HG03097 (cell line): ENCODE measurements around the gene PIGBOS1.
"Not testable (repeated sequence)": the region's sequence is repeated elsewhere in the genome, so short reads cannot be mapped to it uniquely, and the experiment has no call there.

Experiments used
- ATAC-seq: cut with Tn5 transposase; IDR thresholded peaks from one replicate; pipeline ENCODE4 v1.9.1; 2021; ENCODE audit not compliant: unreplicated experiment, low FRiP score

Gene PIGBOS1

DNA sequence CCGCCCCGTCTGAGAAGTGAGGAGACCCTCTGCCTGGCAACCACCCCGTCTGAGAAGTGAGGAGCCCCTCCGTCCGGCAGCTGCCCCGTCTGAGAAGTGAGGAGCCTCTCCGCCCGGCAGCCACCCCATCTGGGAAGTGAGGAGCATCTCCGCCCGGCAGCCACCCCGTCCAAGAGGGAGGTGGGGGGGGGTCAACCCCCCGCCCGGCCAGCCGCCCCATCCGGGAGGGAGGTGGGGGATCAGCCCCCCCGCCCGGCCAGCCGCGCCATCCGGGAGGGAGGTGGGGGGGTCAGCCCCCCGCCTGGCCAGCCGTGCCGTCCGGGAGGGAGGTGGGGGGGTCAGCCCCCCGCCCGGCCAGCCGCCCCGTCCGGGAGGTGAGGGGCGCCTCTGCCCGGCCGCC lies 16.1 kb downstream of the PIGBOS1 start:
- ATAC-seq: not testable (repeated sequence)

DNA sequence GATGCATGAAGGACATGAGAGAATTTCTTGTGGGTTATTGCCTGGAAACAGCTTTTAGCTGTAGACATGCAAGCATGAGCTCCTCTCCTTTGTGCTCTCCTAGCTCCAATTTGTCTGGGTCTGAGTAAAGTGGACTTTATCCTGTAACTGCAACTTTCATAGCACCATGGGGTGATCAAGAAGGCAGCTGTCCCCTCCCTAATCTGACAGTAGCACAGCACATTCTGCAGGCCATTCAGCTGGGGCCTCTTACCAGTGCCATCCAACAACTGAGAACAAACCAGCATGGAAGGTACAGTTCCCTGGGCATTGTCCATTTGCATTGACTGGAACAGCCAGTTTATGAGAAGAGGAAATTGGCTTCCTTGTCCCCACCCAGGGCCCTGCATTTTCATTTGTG lies 21.6 kb downstream of the PIGBOS1 start:
- no peak for ATAC-seq

DNA sequence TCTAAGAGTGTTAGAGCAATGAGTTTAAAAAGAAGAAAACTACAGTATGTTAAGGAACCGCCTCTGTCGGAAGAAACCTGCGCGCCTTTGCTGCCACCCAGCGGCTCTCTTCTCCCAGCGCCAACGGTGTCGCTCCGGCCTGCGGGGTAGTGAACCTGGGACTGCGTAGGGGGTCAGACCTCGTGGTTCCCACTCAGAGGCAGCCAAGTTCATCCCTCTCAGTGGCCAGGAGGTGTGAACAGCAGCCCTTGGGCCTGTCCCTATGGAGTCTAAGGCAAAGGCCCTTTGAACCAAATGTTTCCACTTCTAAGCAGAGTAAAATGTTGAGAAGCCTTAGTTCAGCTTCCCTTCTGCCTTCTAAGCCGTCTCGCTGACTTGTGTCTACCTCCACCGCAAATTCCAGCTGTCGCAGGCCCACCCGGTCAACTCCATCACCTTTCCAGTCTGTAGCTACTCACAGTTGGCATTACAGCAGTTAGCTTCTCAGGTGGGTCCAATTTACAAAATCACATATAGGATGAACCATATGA lies 28.3 kb downstream of the PIGBOS1 start:
- ATAC-seq: peak; percentile 81

DNA sequence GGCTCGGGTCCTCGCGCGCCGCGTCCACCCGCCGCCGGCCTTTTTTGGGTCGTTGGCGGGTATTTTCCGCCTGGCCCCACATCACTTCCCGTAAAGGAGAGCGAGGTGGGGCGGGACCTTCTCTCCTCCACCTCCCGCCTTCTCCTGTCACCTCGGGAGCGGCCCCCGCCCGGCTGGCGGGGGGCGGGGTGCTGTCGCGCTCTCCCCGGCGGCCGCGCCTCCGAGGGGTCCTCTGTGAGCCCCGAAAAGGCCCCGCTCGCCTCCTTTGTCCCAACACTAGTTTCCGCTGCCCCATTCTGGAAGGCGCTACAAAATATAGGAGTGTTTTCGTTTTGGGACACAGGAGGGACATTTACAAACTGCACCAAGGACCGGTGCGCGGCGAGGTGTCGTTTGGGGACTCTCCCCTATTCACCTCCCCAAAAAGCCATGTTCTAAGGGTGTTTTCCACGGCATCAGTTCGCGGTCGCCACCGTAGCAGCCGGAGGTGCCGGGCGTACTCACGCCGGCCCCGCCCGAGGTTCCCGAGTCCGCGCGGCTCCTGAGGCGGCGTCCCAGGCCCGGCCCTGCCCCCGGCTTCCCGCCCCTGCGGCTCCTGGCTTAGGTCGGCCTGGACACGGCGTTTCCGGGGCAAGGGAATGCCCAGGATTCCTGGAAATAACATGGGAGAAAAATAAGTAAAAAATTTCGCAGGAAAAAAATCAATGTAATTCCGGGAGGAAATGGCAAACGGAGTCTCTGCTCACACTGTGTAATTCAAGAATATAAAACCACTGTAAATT lies 29.0 kb downstream of the PIGBOS1 start, which contains the start of gene RAB27A:
Gene RAB27A (minus strand): TSS at position 68 of the 782 bp plus-strand sequence. CDS start 54,879 bp downstream, outside the sequence.
- peak; percentile 61 for ATAC-seq

DNA sequence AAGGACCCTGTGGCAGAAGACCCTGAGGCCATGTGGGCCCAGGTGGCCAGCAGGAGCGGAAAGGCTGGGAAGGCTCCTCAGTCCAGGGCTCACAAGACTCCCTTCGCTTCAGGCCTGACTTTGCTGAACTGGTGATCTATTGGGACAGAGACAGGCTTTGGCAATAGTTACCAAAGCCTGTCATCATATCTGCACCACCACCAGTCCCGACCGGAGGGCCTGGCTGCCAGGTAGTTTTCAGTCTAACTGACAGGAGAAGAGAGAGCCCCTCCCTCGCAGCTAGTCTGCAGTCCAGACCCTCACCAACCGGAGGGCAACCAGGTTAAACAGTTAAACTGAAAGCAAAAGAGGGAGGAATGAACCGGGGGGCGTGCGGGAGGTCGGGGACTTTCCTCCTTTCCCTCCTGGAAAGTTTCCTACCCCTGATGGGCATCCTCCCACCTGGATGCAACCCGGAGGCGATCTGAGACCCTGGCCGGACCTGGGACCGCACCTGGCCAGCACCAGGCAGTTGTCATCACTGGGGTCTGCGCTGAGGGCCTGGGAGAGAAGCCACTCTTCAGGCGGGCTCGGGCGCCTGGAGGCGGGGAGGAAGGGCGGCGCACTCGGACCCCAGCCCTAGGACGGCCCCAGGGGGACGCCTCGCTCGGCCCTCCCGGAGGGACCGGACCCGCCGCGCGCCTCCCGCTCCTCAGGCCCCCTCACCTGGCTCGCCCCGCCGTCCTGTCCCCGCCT lies 29.7 kb downstream of the PIGBOS1 start:
- no peak for ATAC-seq

DNA sequence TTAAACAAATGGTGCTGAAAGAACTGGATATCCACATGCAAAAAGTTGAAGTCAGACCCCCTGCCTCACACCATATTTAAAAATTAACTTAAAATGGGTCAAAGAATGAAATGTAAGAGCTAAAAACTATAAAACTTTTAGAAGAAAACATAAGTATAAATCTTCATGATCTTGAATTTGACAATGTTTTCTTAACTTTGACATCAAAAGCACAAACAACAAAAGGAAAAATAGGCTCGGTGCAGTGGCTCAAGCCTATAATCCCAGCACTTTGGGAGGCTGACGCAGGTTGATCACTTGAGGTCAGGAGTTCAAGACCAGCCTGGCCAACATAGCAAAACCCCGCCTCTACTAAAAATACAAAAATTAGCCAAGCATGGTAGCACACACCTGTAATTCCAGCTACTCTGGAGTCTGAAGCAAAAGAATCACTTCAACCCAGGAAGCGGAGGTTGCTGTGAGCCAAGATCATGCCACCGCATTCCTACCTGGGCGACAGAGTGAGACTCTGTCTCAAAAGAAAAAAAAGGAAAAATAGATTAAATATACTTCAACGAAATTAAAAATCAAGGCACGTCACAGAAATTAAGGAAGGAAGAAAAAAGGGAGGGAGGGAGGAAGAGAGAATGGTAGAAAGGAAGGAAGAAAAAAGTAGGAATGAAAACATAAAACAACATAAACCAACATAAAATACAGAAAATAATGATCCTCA lies 30.8 kb downstream of the PIGBOS1 start:
- no peak for ATAC-seq

DNA sequence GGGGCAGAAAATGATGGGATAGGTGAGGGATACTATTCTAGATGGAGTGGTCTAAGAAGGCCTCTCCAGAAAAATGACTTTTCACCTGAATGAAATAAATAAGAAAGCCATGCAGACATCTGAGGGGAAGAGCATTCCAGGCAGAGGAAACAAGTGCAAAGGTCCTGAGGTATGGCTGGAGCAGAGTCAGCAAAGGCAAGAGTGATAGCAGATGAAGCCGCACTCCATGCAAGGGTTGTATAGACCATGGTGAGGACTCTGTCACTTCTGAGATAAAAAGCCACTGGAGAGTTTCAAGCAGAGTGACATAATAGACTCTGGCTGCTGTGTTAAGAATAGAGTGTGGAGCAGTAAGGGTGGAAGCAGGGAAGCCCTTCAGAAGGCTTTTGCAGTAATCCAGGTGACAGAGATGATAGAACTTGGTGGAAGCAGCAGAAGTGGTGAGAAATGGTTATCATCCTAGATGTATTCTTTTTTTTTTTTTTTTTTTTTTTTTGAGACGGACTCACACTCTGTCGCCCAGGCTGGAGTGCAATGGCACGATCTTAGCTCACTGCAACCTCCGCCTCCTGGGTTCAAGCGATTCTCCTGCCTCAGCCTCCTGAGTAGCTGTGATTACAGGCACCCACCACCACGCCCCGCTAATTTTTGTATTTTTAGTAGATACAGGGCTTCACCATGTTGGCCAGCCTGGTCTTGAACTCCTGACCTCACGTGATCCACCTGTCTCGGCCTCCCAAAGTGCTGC lies 32.3 kb downstream of the PIGBOS1 start:
- not testable (repeated sequence) for ATAC-seq

DNA sequence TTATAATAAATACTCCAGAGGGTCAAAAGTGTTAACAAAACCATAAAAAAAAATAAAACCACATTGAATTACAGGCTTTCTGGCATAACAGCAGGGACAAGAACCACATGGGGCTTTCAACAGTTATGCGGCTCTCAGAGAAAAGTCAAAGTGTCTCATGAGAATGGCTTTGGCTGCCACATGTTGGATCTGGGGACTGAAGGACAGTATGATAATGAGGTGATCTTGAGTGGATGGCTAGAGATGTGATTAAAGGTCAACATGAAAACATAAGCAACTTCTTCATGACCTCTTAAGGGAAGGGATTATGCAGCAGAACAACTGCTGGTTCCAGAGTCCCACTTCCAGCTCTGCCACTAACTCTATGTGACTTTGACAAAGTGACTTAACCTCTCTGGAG lies 34.5 kb downstream of the PIGBOS1 start:
- no peak for ATAC-seq

DNA sequence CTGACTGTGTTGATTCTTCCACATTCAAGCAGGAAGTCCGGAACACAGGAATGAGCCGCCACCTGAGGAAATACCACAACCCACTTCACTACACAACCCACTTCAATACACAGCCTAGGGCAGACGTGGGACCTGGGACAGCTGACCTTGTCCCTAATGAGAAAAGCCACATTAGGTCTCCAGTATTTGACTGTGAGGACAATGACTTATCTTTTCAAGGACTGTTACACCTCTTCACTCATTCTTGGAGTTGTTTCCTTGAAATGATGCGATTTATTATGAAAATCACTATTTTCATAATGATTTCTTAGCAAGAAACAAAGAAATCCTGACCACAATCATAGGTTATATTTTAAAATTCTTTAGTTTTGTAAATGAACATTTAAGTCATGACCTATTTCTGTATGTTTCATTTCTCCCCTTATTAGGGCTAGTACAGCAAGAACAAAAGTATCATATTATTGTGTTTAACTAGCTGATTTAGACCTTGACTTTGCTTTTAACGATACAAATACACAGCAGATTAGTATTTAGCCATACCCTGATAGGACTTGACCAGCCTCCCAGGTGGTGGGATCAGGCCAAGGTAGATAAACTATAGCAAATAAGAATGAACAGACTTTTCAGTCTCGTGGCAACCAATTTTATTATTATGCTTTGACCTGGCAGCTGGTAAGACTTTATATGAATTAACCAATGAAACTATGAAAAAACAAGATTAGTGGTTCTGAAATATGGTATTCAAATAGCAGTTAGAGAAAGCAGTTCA lies 35.4 kb downstream of the PIGBOS1 start:
- ATAC-seq: no peak

DNA sequence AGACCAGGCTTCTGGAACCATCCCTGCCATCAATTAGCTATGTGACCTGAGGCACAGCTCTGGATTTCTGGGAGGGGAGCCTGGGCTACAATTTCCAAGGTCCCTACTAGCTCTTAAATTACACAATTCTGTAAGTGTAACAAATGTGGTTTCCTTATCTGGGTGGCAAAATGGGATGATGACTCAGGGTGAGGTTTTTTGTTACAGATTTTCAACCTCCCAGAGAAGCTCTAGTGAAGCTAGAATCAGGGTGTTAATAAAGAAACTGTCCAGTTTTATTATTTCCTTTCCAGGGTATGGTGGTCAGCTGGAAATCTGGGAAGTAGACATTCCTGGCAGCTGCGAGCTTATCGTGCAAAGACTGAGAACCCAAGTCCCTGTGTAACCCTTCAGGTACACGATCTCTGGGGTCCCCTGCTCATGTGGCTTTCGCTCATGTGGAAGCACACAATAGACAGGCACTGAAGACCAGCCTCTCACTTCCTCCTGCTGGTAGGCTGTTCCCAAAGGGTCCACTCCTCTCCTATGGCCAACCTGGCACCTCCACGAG lies 36.6 kb downstream of the PIGBOS1 start:
- no peak for ATAC-seq

DNA sequence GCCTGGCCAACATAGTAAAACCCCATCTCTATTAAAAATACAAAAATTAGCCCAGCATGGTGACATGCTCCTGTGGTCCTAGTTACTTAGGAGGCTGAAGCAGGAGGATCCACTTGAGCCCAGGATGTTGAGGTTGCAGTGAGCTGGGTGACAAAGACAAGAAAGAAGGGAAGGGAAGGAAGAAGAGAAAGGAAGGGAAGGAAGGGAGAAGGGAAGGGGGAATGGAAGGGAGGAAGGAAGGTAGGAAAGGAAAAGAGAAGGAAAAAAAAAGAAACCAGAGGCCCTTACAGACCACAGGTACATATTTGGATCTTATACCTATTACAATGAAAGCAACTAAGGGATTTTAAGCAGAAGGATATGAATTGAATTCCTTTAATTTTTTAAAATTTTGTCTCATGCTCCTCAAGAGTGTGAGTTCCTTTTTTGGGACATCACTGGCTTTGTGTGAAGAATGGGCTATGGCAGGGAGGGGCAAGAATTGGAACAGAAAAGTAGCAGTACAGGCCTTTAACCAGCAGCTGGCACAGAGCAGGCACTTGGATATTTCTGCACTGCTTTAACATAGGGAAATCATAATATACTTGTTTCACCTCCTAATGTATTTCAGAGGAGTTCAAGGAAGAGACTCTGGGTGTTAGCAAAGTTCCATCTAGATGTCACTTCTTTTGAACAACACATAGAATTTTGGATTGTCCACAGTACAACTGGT lies 37.2 kb downstream of the PIGBOS1 start:
- ATAC-seq: no peak

DNA sequence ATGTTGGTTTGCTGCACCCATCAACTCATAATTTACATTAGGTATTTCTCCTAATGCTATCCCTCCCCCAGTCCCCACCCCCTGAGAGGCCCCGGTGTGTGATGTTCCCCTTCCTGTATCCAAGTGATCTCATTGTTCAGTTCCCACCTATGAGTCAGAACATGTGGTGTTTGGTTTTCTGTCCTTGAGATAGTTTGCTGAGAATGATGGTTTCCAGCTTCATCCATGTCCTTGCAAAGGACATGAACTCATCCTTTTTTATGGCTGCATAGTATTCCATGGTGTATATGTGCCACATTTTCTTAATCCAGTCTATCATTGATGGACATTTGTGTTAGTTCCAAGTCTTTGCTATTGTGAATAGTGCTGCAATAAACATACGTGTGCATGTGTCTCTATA lies 38.3 kb downstream of the PIGBOS1 start:
- not testable (repeated sequence) for ATAC-seq

DNA sequence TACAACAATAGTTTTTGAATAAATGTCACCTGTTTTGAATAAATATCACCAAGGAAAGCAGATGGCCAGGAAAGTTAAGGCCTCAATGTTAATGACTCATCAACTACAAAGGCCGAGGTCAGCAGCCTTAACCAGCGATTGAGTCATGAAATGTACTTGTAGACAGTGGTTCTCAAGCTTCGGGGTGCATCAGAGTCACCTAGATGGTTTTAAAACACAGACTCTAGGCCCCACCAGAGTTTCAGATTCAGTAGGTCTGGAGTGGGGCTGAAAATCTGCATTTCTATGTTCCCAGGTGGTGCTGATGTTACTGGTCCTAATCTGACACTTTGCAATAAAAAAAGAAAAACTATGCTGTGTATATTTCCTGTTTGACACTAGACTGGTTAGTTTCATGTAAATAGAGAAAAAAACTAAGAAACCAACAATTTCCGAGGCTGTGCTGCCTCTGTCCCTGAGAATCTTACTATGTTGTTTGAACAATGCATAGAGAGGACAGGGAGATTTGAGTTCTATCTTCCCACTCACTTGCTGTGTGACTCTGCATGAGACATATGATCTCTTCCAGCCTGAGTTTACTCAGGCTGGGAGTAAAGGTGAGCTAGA lies 39.1 kb downstream of the PIGBOS1 start:
- ATAC-seq: peak; percentile 86

DNA sequence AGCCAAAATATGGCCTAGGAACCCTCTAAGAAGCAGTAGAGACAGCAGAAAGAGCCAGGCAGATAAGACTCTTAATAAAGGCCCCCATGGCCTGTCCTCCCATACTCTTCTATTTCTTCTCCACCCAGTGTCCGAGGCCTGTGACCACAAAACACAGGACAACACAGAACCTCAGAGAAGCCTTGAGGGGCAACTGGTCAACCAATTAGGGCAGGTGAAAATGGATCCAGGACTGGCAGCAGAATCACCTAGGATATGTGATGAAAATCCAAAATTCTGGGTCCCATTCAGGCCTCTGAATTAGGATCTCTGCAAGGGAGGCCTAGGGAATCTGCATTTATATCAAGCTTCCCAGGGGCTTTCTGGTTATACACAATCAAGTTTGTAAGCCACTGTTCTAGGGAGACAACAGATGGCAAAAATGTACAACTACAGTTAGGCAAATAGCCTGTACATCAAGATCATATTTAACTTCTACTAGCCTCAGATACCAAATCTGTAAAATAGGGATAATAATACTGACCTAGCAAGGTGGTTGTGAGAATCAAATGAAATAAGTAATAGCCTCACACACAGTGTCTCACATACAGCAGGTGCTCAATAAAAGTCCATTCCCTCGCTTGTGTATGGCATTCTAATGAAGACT lies 39.7 kb downstream of the PIGBOS1 start:
- ATAC-seq: no peak

DNA sequence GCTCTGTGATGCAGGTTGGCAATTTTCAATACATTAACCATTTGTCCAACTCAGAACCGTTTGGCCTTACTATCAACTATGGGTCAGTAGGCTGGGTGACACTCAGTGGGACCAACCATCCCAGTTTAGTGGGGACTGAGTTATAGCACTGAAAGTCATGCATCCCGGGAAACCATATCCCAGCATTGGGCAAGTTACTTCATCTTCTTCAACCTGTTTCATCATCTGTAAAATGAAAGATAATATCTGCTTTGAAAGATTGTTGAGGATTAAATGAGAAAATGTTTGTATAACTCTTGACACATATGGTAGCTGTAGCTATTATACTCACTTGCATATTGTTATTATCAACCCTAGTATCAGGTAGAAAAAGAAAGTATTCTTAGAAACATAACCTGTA lies 41.2 kb downstream of the PIGBOS1 start:
- ATAC-seq: no peak

DNA sequence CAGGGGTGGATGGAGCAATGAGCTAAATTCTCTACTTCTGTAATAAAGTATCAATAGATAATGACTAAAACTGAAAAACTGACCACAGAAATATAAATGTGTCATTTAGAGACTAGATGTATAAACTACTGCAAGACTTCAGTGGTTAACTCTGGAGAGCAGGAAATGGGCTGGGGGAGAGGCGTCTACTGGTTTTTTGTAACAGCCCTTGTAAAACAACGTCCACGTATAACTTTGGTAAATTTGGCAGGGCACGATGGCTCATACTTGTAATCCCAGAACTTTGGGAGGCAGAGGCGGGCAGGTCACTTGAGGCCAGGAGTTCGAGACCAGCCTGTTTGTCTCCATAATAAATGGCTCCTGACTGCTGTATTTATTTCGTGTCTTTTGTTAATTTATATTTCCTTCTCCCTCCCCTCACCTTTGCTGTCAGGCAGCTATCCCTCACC lies 41.8 kb downstream of the PIGBOS1 start:
- ATAC-seq: peak; percentile 47

DNA sequence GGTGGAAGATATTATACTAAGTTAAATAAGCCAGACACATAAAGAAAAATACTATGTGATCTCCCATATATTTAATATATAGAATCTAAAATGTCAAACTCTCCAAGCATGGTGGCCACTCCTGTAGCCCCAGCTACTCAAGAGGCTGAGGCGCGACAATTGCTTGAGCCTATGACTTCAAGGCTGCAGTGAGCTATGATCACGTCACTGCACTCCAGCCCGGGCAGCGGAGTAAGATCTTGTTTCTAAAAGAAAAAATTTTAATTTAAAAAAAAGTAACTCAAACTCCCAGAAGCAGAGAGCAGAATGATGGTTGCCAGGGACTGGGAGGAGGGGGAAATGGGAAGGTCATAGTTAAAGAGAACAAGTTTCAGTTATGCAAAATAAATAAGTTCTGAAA lies 42.6 kb downstream of the PIGBOS1 start:
- no peak for ATAC-seq

DNA sequence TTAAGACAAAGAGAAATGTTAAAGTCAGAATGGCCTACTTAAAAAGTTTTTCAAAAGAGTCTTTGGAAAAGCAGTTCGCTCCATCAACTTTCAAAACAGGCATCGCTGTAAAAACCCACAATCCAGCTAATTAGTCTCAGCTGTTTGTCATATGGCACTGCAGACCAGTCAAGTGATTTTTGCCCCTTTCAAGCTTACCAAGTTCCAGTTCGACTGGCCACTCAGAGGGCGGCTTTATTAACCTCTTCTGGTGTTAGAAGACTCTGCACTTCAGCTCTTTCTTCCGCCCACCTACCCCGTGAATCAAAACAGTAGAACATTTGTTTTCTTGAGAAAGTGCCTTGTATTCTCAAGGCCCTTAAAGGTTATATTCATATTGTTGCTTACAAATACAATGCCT lies 48.6 kb downstream of the PIGBOS1 start:
- no peak for ATAC-seq
